ENCODE results near the gene RHOT2. TPM values are rescaled to one million over a fixed set of nuclear protein-coding genes. Genes with fewer than 3 reads are reported as not detected.
"Not testable (repeated sequence)": the region's sequence is repeated elsewhere in the genome, so short reads cannot be mapped to it uniquely, and the experiment has no call there.

The RHOT2 gene
- total and polyA plus RNA-seq, 2 donors, result 39.3 to 252 TPM

DNA sequence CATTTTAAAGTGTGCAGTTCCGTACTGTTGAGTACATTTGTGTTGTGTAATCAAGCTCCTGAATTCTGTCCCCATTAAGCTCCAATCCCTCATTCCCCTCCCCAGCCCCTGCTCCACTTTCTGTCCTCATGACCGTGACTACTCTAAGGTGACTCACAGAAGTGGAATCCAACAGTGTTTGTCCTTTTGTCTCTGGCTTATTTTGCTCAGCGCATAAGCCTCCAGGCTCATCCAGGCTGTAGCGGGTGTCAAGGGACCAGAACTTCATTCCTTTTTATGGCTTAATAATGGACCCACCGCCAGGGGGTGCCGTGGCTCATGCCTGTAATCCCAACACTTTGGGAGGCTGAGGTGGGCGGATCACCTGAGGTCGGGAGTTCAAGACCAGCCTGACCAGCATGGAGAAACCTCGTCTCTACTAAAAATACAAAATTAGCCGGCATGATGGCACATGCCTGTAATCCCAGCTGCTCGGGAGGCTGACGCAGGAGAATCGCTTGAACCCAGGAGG, 44.9 kb downstream of the RHOT2 start:
- not testable (repeated sequence) for H3K4me3 ChIP-seq (ENCODE audit: low read length in 2 of 2); H3K9me3 ChIP-seq (ENCODE audit: control insufficient read depth in 2 of 2, insufficient read depth in 1 of 2, low read length in 1 of 2); H3K36me3 ChIP-seq (ENCODE audit: control insufficient read depth in 2 of 2, insufficient read depth in 2 of 2, low read length in 1 of 2); H3K27ac ChIP-seq (ENCODE audit: low read depth in 1 of 2, low read length in 1 of 2)
- 58% methylated on average over 13 of the region's 13 CpGs for WGBS
- peak in 1 of 9 donors; percentile 55 for DNase-seq (ENCODE audit: low read depth in 6 of 9, low spot score in 9 of 9)
- peaks cover 8 to 83% of the 10 kb centered on the region in 2 donors for H3K27me3 ChIP-seq (ENCODE audit: control insufficient read depth in 2 of 2, insufficient read depth in 1 of 2, low read length in 1 of 2)
- peaks cover 14 to 26% of the 10 kb centered on the region in 2 donors for H3K4me1 ChIP-seq (ENCODE audit: control insufficient read depth in 2 of 2, insufficient read depth in 2 of 2, low read length in 2 of 2)

DNA sequence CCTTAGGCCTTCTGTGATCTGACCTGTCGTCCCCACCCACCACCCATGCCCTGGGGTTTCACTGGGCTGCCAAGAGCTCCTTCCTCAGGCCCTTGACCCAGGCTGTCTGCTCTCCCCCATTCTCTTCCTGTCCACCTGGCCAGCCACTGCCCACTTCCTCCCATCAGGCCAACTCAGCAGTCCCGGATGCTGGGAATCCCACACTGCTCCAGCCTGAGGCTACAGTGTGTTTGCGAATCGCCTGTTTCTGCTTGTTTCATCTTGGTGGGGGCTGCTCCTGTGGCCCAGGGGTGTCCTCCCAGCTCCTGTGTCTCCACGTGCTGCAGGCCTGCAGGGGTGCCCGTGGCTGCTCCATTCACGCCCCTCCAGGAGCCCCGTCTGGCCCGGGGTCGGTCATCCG, 46.1 kb downstream of the RHOT2 start:
- no peaks in the 10 kb centered on the region for H3K9me3 ChIP-seq (ENCODE audit: control insufficient read depth in 2 of 2, insufficient read depth in 1 of 2, low read length in 1 of 2)
- no peak overlapping the region for H3K27ac ChIP-seq (ENCODE audit: low read depth in 1 of 2, low read length in 1 of 2)
- no peak overlapping the region for H3K4me3 ChIP-seq (ENCODE audit: low read length in 2 of 2)
- H3K4me1 ChIP-seq (ENCODE audit: control insufficient read depth in 2 of 2, insufficient read depth in 2 of 2, low read length in 2 of 2), result peaks cover 24 to 39% of the 10 kb centered on the region in 2 donors
- no peaks in the 10 kb centered on the region for H3K36me3 ChIP-seq (ENCODE audit: control insufficient read depth in 2 of 2, insufficient read depth in 2 of 2, low read length in 1 of 2)
- DNase-seq (ENCODE audit: low read depth in 6 of 9, low spot score in 9 of 9), result no peak
- peaks cover 8 to 74% of the 10 kb centered on the region in 2 donors for H3K27me3 ChIP-seq (ENCODE audit: control insufficient read depth in 2 of 2, insufficient read depth in 1 of 2, low read length in 1 of 2)
- 71% methylated on average over 11 of the region's 11 CpGs for WGBS

DNA sequence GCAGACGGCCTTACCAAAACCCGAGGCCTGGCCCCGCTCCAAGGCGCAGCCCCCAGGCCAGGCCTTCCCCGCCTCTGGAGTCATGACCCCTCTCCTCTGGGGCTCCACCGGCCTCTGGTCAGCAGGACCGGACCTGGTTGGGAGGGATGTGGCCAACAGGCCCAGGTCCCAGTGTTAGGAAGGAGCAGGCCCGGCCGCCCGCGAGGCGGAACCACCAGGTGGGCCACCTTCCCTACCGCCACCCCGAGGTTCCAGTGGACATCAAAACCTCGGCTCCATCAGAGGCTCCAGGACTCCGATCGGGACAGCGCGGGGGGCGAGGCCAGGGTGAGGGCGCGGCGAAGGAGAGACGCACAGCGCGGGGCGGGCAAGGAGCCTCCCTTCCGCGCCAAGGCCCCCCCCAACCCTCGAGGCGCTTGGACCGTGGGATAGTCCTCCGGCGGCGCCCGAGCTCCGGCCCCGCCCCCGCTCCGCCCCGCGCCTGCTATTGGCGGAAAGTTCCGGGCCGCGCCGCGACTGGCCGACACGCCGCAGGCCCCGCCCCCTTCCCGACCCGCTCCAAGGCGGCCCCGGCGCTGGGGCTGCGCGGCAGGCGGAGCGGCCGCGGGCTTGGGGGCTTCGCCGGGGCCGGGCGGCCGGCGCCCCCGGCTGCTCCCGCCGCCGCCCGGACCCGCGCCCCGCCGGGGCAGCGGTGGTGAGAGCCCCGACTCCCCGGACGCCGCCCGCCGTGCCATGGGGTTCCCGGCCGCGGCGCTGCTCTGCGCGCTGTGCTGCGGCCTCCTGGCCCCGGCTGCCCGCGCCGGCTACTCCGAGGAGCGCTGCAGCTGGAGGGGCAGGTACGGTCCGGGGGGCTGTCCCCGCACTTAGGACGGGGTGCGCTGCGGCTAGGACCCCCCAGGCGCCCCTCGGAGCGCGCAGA, 46.9 kb downstream of the RHOT2 start, which contains the start of gene METRN:
Gene METRN, plus strand, starts transcription at position 561 of the 919 bp plus-strand sequence. Its CDS starts 172 bp downstream, at position 733.
- no peaks in the 10 kb centered on the region for H3K36me3 ChIP-seq (ENCODE audit: control insufficient read depth in 2 of 2, insufficient read depth in 2 of 2, low read length in 1 of 2)
- H3K27ac ChIP-seq (ENCODE audit: low read depth in 1 of 2, low read length in 1 of 2), result peak within 1 kb of the TSS in 1 of 2 donors; percentile 18
- H3K27me3 ChIP-seq (ENCODE audit: control insufficient read depth in 2 of 2, insufficient read depth in 1 of 2, low read length in 1 of 2), result peaks cover 8 to 66% of the 10 kb centered on the region in 2 donors
- 6% methylated on average over 108 of the region's 108 CpGs for WGBS
- DNase-seq (ENCODE audit: low read depth in 6 of 9, low spot score in 9 of 9), result peak in 6 of 9 donors; percentile 75 to 92 (median 86)
- H3K9me3 ChIP-seq (ENCODE audit: control insufficient read depth in 2 of 2, insufficient read depth in 1 of 2, low read length in 1 of 2), result no peaks in the 10 kb centered on the region
- H3K4me1 ChIP-seq (ENCODE audit: control insufficient read depth in 2 of 2, insufficient read depth in 2 of 2, low read length in 2 of 2), result peaks cover 31 to 46% of the 10 kb centered on the region in 2 donors
- H3K4me3 ChIP-seq (ENCODE audit: low read length in 2 of 2), result peak within 1 kb of the TSS; percentile 26 to 88

DNA sequence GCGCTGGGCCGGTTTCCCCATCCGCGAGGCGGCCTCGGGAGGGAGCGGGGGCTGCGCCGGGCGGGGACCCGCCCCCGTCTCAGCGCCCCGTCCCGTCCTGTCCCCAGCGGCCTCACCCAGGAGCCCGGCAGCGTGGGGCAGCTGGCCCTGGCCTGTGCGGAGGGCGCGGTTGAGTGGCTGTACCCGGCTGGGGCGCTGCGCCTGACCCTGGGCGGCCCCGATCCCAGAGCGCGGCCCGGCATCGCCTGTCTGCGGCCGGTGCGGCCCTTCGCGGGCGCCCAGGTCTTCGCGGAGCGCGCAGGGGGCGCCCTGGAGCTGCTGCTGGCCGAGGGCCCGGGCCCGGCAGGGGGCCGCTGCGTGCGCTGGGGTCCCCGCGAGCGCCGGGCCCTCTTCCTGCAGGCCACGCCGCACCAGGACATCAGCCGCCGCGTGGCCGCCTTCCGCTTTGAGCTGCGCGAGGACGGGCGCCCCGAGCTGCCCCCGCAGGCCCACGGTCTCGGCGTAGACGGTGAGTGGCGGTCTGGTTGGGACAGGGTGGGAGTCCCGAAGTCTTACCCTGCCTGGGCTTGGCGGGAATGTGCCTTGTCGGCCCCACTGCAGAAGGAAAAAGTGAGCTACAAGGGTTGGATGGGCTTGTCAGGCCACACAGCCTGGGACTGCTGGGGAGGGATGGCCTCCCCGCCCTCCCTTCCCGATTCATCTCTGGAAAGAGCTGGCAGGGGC, 47.7 kb downstream of the RHOT2 start:
- peaks cover 33 to 54% of the 10 kb centered on the region in 2 donors for H3K4me1 ChIP-seq (ENCODE audit: control insufficient read depth in 2 of 2, insufficient read depth in 2 of 2, low read length in 2 of 2)
- H3K27me3 ChIP-seq (ENCODE audit: control insufficient read depth in 2 of 2, insufficient read depth in 1 of 2, low read length in 1 of 2), result peaks cover 4 to 58% of the 10 kb centered on the region in 2 donors
- no peaks in the 10 kb centered on the region for H3K36me3 ChIP-seq (ENCODE audit: control insufficient read depth in 2 of 2, insufficient read depth in 2 of 2, low read length in 1 of 2)
- H3K4me3 ChIP-seq (ENCODE audit: low read length in 2 of 2), result peak overlapping the region; percentile 26 to 88
- DNase-seq (ENCODE audit: low read depth in 6 of 9, low spot score in 9 of 9), result peak in 1 of 9 donors; percentile 55
- H3K27ac ChIP-seq (ENCODE audit: low read depth in 1 of 2, low read length in 1 of 2), result peak overlapping the region in 1 of 2 donors; percentile 18
- H3K9me3 ChIP-seq (ENCODE audit: control insufficient read depth in 2 of 2, insufficient read depth in 1 of 2, low read length in 1 of 2), result peaks cover 0 to 1% of the 10 kb centered on the region in 2 donors
- 4% methylated on average over 74 of the region's 74 CpGs for WGBS

DNA sequence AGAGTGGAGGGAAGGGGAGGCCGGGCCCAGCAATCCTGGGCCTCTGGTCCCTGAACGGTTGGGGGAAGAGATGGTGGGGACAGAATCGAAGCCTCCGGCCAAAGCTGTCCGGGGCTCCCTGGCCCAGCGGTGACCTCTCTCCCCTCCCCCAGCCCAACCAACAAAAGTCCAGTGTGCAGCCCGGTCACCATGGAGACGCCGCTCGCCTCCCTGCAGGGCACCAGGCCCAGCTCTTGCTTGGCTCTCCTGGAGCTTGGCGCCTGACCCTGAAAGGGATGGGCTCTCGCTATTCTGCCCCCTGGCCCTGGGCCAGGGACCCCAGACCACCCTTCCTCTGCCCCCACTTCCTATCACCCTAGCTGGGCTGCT, 48.3 kb downstream of the RHOT2 start:
- Histone ChIP-seq H3K4me3 (ENCODE audit: low read length in 2 of 2) (peak overlapping the region; percentile 19 to 88), H3K27me3 (ENCODE audit: control insufficient read depth in 2 of 2, insufficient read depth in 1 of 2, low read length in 1 of 2) (peaks cover 4 to 53% of the 10 kb centered on the region in 2 donors), H3K9me3 (ENCODE audit: control insufficient read depth in 2 of 2, insufficient read depth in 1 of 2, low read length in 1 of 2) (peaks cover 0 to 3% of the 10 kb centered on the region in 2 donors), H3K4me1 (ENCODE audit: control insufficient read depth in 2 of 2, insufficient read depth in 2 of 2, low read length in 2 of 2) (peaks cover 33 to 55% of the 10 kb centered on the region in 2 donors), H3K36me3 (ENCODE audit: control insufficient read depth in 2 of 2, insufficient read depth in 2 of 2, low read length in 1 of 2) (no peaks in the 10 kb centered on the region), H3K27ac (ENCODE audit: low read depth in 1 of 2, low read length in 1 of 2) (no peak overlapping the region)
- WGBS, result 47% methylated on average over 12 of the region's 12 CpGs
- DNase-seq (ENCODE audit: low read depth in 6 of 9, low spot score in 9 of 9), result no peak

DNA sequence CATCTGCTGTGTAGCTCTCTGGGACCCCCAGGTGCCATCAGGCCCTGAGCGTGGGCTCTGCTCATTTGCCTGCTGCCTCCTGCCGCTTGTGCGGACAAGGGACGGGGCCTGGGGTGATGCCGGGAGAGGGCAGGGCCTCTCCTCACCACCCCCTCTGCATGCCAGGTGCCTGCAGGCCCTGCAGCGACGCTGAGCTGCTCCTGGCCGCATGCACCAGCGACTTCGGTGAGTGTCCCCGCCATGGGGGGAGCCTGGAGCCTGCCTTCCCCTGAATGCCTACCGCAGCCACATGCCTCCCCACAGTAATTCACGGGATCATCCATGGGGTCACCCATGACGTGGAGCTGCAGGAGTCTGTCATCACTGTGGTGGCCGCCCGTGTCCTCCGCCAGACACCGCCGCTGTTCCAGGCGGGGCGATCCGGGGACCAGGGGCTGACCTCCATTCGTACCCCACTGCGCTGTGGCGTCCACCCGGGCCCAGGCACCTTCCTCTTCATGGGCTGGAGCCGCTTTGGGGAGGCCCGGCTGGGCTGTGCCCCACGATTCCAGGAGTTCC, 48.9 kb downstream of the RHOT2 start:
- no peak for DNase-seq (ENCODE audit: low read depth in 6 of 9, low spot score in 9 of 9)
- Histone ChIP-seq H3K27me3 (ENCODE audit: control insufficient read depth in 2 of 2, insufficient read depth in 1 of 2, low read length in 1 of 2) (peaks cover 4 to 49% of the 10 kb centered on the region in 2 donors), H3K36me3 (ENCODE audit: control insufficient read depth in 2 of 2, insufficient read depth in 2 of 2, low read length in 1 of 2) (no peaks in the 10 kb centered on the region), H3K4me1 (ENCODE audit: control insufficient read depth in 2 of 2, insufficient read depth in 2 of 2, low read length in 2 of 2) (peaks cover 36 to 60% of the 10 kb centered on the region in 2 donors), H3K27ac (ENCODE audit: low read depth in 1 of 2, low read length in 1 of 2) (no peak overlapping the region), H3K9me3 (ENCODE audit: control insufficient read depth in 2 of 2, insufficient read depth in 1 of 2, low read length in 1 of 2) (peaks cover 0 to 8% of the 10 kb centered on the region in 2 donors), H3K4me3 (ENCODE audit: low read length in 2 of 2) (no peak overlapping the region)
- WGBS, result 94% methylated on average over 28 of the region's 29 CpGs

DNA sequence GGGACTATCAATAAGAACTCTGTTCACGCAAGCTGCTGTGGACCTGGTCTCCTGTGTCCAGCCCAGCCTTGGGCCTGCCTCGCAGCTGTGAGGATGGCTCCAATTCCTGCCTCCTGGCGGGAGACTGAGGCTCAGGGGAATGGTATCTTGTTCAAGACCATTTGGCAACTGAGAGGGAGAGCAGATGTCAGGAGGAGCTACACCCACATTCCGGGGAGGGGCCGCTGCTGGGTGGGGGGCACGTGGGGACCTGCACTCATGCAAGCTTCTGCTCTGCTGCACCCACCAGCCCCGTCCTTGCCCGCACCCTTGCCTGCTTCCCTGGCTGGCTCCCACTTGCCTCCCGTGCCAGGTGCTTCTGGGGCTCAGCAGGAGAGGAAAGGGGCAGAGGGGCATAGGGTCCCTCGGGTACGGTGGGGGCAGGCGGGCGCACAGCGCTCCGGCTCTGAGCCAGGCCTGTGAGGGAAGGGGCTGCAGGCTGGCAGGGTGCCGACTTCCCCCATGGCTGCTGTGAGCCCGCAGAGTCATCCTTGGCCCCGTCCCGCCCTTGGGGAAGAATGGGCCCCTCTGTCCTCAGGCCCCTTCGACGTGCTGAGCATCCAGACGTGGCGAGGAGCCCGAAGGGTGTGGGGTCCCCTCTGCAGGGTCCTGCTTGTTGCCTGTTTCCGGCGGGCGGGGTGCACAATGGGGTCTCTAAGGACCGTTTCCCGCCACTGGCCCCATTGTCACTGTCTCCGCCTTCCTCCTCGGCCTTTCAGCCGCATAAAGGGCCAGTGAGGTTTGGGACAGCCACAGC, 49.7 kb downstream of the RHOT2 start:
- Histone ChIP-seq H3K4me3 (ENCODE audit: low read length in 2 of 2) (no peak overlapping the region), H3K36me3 (ENCODE audit: control insufficient read depth in 2 of 2, insufficient read depth in 2 of 2, low read length in 1 of 2) (no peaks in the 10 kb centered on the region), H3K9me3 (ENCODE audit: control insufficient read depth in 2 of 2, insufficient read depth in 1 of 2, low read length in 1 of 2) (peaks cover 0 to 12% of the 10 kb centered on the region in 2 donors), H3K4me1 (ENCODE audit: control insufficient read depth in 2 of 2, insufficient read depth in 2 of 2, low read length in 2 of 2) (peaks cover 44 to 68% of the 10 kb centered on the region in 2 donors), H3K27ac (ENCODE audit: low read depth in 1 of 2, low read length in 1 of 2) (no peak overlapping the region), H3K27me3 (ENCODE audit: control insufficient read depth in 2 of 2, insufficient read depth in 1 of 2, low read length in 1 of 2) (peaks cover 4 to 49% of the 10 kb centered on the region in 2 donors)
- DNase-seq (ENCODE audit: low read depth in 6 of 9, low spot score in 9 of 9), result no peak
- WGBS, result 89% methylated on average over 32 of the region's 32 CpGs

DNA sequence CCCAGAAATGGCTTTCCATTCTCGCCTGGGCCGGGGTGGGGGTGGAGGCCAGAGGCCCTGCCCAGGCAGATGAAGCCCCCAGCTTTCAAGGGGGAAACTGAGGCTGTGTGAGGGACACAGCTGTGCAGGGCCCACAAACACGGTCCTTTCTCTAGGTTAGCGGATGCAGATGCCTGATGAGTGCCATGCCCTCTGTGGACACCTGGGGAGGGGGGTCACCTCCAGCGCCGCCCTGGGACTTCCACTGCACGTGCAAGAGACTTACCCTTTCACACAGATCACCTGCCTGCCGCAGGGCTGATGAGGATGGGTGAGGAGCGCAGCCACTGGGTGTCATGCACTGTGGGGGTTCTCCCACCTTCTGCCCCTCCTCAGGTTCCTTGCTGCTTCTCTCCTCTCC, 50.5 kb downstream of the RHOT2 start:
- Histone ChIP-seq H3K4me3 (ENCODE audit: low read length in 2 of 2) (no peak overlapping the region), H3K27ac (ENCODE audit: low read depth in 1 of 2, low read length in 1 of 2) (no peak overlapping the region), H3K9me3 (ENCODE audit: control insufficient read depth in 2 of 2, insufficient read depth in 1 of 2, low read length in 1 of 2) (peaks cover 0 to 12% of the 10 kb centered on the region in 2 donors), H3K27me3 (ENCODE audit: control insufficient read depth in 2 of 2, insufficient read depth in 1 of 2, low read length in 1 of 2) (peaks cover 4 to 45% of the 10 kb centered on the region in 2 donors), H3K36me3 (ENCODE audit: control insufficient read depth in 2 of 2, insufficient read depth in 2 of 2, low read length in 1 of 2) (no peaks in the 10 kb centered on the region), H3K4me1 (ENCODE audit: control insufficient read depth in 2 of 2, insufficient read depth in 2 of 2, low read length in 2 of 2) (peaks cover 52 to 76% of the 10 kb centered on the region in 2 donors)
- no peak for DNase-seq (ENCODE audit: low read depth in 6 of 9, low spot score in 9 of 9)
- WGBS, result 96% methylated on average over 9 of the region's 9 CpGs
